Superior temporal gyrus (tissue), 1 donor: Measurements from ENCODE around the gene TRABD.

Experiments used
- DNase-seq: peaks from one replicate; pipeline ENCODE4 v3.0.0-alpha.2; 2016; ENCODE audit errors: extremely low spot score

TRABD gene

GRCh38 chr22:50173983-50174355 is 11.7 kb upstream of the TRABD start:
- DNase-seq = no peak

GRCh38 chr22:50174382-50175190 is 11.1 kb upstream of the TRABD start:
- no peak for DNase-seq

- no peak for DNase-seq
Measured at GRCh38 chr22:50175191-50175461, 10.6 kb upstream of the TRABD start.

GRCh38 chr22:50175921-50176849 is 9.5 kb upstream of the TRABD start:
- no peak for DNase-seq

GRCh38 chr22:50176850-50177536 is 8.7 kb upstream of the TRABD start:
- DNase-seq = no peak

- DNase-seq = no peak
Measured at GRCh38 chr22:50177537-50178470, 7.9 kb upstream of the TRABD start.

GRCh38 chr22:50178471-50178864 is 7.2 kb upstream of the TRABD start:
- no peak for DNase-seq

- DNase-seq = no peak
Measured at GRCh38 chr22:50178871-50179869, 6.5 kb upstream of the TRABD start.

GRCh38 chr22:50179937-50180726 is 5.6 kb upstream of the TRABD start:
- no peak for DNase-seq

GRCh38 chr22:50180727-50181521 is 4.8 kb upstream of the TRABD start:
- no peak for DNase-seq

GRCh38 chr22:50182176-50183081 is 3.3 kb upstream of the TRABD start:
- no peak for DNase-seq

- DNase-seq = no peak
Measured at GRCh38 chr22:50183141-50183971, 2.4 kb upstream of the TRABD start.

GRCh38 chr22:50184004-50184901 is 1.5 kb upstream of the TRABD start:
- no peak for DNase-seq

- no peak for DNase-seq
Measured at GRCh38 chr22:50184902-50185374, 775 bp upstream of the TRABD start.

- no peak for DNase-seq
Measured at GRCh38 chr22:50186181-50186714, 535 bp downstream of the TRABD start.
